Activated naive CD4-positive, alpha-beta T cell treated with anti-CD3 and anti-CD28 coated beads, Interleukin-2, amount 10 ng/mL, durations not matched to agents 5 hours and 36 hours (primary cell): ENCODE results near the gene CCDC38. TPM values are rescaled to one million over a fixed set of nuclear protein-coding genes. Genes with fewer than 3 reads are reported as not detected.

Source experiments
- total RNA-seq, 2 experiments: library from RNA; stranded (reverse); gene quantifications; one replicate each; pipeline ENCODE4 v1.2.3, GENCODE V29; 2021

CCDC38 gene
- total RNA-seq, result under 1 TPM in 1 of 2 experiments, not detected in 1; 0.18 TPM

DNA sequence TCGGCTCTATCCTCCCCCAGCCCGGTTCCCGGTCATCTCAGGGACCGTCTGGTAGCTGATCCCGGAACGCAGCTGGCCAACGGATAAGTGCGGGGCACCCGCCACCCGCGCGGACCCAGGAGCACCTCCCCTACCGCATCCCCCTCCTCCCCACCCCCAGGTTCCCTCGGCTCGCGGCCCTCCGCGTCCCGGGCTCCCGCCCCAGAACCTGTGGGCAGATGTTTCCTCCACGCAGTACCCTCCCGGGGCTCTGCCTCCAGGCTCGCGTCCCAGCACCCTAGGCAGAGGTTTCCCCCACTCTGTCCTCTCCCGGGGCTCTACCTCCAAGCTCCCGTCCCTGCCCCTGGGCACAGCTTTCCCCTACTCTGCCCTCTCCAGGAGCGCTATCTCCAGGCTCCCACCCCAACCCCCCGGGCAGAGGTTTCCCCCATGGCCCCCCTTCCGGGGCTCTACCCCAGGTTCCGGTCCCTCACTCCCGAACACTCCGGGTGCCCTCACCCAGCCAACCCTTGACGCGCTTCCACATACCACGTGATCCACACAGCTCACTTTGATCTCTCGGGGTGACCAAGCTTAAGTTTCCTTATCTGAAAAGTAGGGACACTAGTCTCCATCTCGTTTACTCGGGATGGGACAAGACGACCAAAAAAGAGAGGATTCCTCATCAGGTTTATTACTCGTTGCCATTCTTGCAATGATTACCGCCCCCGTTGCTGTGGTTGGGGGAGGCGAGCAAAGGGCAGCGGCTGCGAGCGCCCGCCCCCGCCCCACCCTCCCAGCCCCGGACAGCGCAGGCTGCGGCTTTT lies at the start of gene CCDC38:
CCDC38 (minus strand) TSS at position 91 of the 806 bp plus-strand sequence. CDS start 6,105 bp downstream, outside the sequence.

GRCh38 chr12:95943330-95943842 lies 972 bp upstream of the CCDC38 start, which contains the start of gene AMDHD1:
AMDHD1 (plus strand) TSS chr12:95943331; CDS start chr12:95943399, 68 bp downstream.

DNA sequence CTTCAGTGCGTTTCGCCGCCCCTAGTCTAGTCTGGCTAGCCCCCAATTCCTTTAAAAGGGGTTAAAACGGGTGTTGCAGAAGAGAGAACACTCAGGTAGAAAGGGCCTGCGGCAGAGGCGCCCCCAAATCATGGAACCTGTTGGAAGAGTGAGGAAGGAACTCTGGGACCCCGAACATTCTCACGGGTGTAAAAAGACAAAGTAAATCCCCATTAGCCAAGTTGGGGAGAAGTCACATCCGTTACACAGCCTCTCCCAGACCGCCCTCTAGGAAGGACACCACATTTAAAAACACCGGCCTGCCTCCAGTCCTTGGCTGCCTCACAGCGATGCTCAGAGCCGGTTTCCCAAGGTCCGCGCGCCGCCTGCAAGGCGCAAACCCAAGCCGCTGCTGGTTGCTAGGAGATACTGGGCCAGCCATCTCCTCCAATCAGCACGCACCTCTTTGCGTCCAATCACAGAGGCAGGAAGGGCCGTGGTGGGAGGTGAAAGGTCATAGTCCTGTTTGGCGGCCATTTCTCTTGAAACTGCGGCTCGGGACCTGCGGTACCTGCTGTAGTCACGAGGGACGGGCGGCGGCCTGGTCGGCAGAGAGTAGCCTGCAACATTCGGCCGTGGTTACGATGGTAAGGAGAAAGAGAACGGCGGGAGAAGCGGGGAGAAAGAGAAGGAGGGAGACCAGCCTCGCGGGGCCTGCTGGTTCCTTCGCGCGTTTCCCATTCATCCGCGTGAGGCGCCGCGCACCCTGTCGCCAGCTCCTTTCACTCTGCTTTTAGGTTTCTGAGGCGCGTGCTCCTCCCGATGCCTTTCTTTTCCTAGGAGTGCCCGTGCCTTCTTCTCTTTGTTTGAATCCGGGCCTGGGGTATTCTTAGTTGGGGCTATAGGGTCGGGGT lies 83.7 kb downstream of the CCDC38 start, which contains the start of gene SNRPF:
SNRPF (plus strand) TSS at position 502 of the 893 bp plus-strand sequence; CDS start at position 624, 122 bp downstream.

Other genes with a start within 250 kb of the CCDC38 start
- gene NTN4, start 151.8 kb downstream of the CCDC38 start, total RNA-seq, result not detected
- gene SNRPF, start 83.7 kb downstream of the CCDC38 start, total RNA-seq, result 10 to 100 TPM; 33.7 to 36.2 TPM
- gene AMDHD1, start 717 bp upstream of the CCDC38 start, total RNA-seq, result under 1 TPM; 0.40 to 0.75 TPM
- gene HAL, start 53.7 kb upstream of the CCDC38 start, total RNA-seq, result under 1 TPM; 0.33 to 0.70 TPM
- 10 to 100 TPM; 63.1 to 69.1 TPM for gene LTA4H, start 93.0 kb upstream of the CCDC38 start, total RNA-seq